ENCODE results near the gene SGTA. TPM values are rescaled to one million over a fixed set of nuclear protein-coding genes. Genes with fewer than 3 reads are reported as not detected.

Gene SGTA
- total and polyA plus RNA-seq, 9 of the 15 experiments (the other 6 are each of a cell fraction or from before 2014, with no cell fraction given): 1.4 to 110 (median 49.9) TPM

DNA sequence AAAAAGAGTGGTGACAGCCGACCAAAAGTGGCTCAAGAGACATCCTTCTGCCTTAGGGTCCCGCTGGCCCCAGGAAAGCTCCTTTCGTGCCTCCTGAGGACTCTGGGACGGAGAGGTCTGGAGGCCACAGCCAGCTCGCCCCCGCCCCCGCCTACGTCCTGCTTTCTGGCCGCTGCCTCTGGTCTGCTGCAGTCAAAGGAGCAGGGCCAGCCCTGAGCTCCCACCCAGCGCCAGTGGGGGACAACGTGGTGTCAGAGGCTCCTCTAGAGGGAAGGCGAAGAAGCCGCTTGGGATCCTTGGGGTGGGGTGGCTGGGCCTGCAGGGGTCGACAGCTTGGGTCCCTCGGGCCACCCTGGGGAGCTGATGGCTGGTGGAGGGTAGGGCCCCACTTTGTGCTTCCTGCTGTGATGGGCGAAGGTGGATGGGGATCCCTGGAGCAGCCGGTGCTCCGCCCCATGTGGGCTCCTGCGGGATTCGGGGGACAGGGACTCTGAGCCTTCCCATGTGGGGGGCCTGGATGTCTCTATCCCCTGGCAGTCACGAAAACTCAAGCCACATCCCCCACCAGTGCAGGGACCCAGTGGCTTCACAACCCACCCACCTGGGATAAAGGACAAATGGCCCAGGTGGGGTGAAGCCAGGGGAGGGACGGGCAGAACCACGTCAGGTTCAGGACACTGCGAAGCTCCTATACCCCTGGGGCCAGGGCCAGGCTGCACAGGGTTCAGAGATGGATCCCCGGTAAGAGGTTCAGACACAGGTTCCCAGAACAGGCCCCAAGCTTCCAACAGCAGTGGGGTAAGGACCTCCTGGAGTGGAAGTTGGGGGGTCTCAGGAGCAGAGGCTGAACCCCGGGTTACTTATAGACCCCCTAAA lies 52.9 kb downstream of the SGTA start (continued):
- TF ChIP-seq, protein P1, sequence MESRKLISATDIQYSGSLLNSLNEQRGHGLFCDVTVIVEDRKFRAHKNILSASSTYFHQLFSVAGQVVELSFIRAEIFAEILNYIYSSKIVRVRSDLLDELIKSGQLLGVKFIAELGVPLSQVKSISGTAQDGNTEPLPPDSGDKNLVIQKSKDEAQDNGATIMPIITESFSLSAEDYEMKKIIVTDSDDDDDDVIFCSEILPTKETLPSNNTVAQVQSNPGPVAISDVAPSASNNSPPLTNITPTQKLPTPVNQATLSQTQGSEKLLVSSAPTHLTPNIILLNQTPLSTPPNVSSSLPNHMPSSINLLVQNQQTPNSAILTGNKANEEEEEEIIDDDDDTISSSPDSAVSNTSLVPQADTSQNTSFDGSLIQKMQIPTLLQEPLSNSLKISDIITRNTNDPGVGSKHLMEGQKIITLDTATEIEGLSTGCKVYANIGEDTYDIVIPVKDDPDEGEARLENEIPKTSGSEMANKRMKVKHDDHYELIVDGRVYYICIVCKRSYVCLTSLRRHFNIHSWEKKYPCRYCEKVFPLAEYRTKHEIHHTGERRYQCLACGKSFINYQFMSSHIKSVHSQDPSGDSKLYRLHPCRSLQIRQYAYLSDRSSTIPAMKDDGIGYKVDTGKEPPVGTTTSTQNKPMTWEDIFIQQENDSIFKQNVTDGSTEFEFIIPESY (CRISPR knock-in tag; IDR thresholded peaks at IDR 0.05): peak; percentile 21; the same call in 1 of the 2 replicates
- TF ChIP-seq HNRNPH1 (optimal IDR thresholded peaks at IDR 0.05; ENCODE audit: low read depth, low read length) (no peak), EZH2 (IDR thresholded peaks at IDR 0.05; ENCODE audit: borderline replicate concordance, low read depth, low read length) (no peak)

GRCh38 chr19:2728783-2729387 lies 54.2 kb downstream of the SGTA start:
- H3K36me3 ChIP-seq (ENCODE audit: control insufficient read depth, insufficient read depth, low read length): peaks cover 26% of the 10 kb centered on the region; the same call in 2 of the 3 replicates
- no peak for DNase-seq (ENCODE audit: extremely low read depth in 1 of 4, low spot score in 3 of 4)
- no peaks in the 10 kb centered on the region for H3K79me2 ChIP-seq (ENCODE audit: control insufficient read depth, insufficient read depth, low read length)
- H3K9me1 ChIP-seq (ENCODE audit: control insufficient read depth, insufficient read depth, low read length): peaks cover 6% of the 10 kb centered on the region
- ChIA-PET POLR2A (interaction anchor here (0.6 to 4.5 kb wide), 4 partner anchors 7 to 382 kb away, joined by 3 to 21 read pairs (median 8); partner anchors contain the start of gene SLC39A3), CTCF (ENCODE audit: low intra/inter-chr PET ratio) (no interaction called here)
- no peak overlapping the region for H2AFZ ChIP-seq (ENCODE audit: low read depth, low read length)
- H3K9ac ChIP-seq (ENCODE audit: insufficient read depth in 1 of 2, low read depth in 2 of 2, low read length in 2 of 2): no peak overlapping the region; a peak in 1 of 4 replicates
- no peak for ATAC-seq
- H3K27ac ChIP-seq (ENCODE audit: extremely low read depth, low read depth, low read length): no peak overlapping the region
- intact Hi-C loops (cut with micrococcal nuclease): no loop called here
- WGBS (ENCODE audit: insufficient coverage, low coverage, missing lambda C conversion rate): 57% methylated on average over 22 of the region's 23 CpGs
- BruUV-seq (replicated peaks): no TSS peak
- peak; percentile 67 for FAIRE-seq
- H3K4me3 ChIP-seq: no peak overlapping the region
- H3K27me3 ChIP-seq (ENCODE audit: control insufficient read depth in 2 of 2, insufficient read depth in 2 of 2, low read length in 2 of 2): peaks cover 2 to 10% of the 10 kb centered on the region in 2 experiments; a peak in 2 of 5 replicates
- in situ Hi-C loops (cut with MboI): no loop called here
- H3K9me3 ChIP-seq (replicated peaks; ENCODE audit: control insufficient read depth, insufficient read depth, low read depth, low read length): no peaks in the 10 kb centered on the region
- no peak overlapping the region for H3K4me2 ChIP-seq (ENCODE audit: insufficient read depth, low read length)
- H4K20me1 ChIP-seq (replicated peaks; ENCODE audit: control insufficient read depth, insufficient read depth, low read length): peaks cover 13% of the 10 kb centered on the region; the same call in 1 of the 2 replicates
- H3K4me1 ChIP-seq (replicated peaks in 1 of 2; ENCODE audit: control insufficient read depth in 2 of 2, insufficient read depth in 2 of 2, low read length in 2 of 2): peaks cover 3 to 50% of the 10 kb centered on the region in 2 experiments
- peak; percentile 91 for TF ChIP-seq RAD51 (IDR thresholded peaks at IDR 0.05; ENCODE audit: borderline replicate concordance, low read depth)
- TF ChIP-seq CBFA2T2 (conservative IDR thresholded peaks at IDR 0.05): peak; percentile 70
- no peak for TF ChIP-seq FOXK1 (CRISPR knock-in tag; IDR thresholded peaks at IDR 0.05; ENCODE audit: borderline replicate concordance)
- TF ChIP-seq ZFP30 (CRISPR knock-in tag; IDR thresholded peaks at IDR 0.05; ENCODE audit: borderline replicate concordance): no peak
- TF ChIP-seq NCOR1 (IDR thresholded peaks at IDR 0.05): no peak
- TF ChIP-seq NR1H2 (CRISPR knock-in tag; IDR thresholded peaks at IDR 0.05): no peak
- peak; percentile 58; the same call in 1 of the 2 replicates for TF ChIP-seq POLR2AphosphoS2 (IDR thresholded peaks at IDR 0.05; ENCODE audit: low read length)
- TF ChIP-seq MBD2 (IDR thresholded peaks at IDR 0.05; ENCODE audit: borderline replicate concordance, low read depth): no peak
- no peak for TF ChIP-seq HDAC6 (IDR thresholded peaks at IDR 0.05; ENCODE audit: low read depth, low read length)
- TF ChIP-seq SAP30 (IDR thresholded peaks at IDR 0.05; ENCODE audit: borderline replicate concordance, insufficient read depth, low read depth, low read length, poor library complexity, severe bottlenecking): no peak
- TF ChIP-seq ID3 (CRISPR knock-in tag; IDR thresholded peaks at IDR 0.05): no peak
- TF ChIP-seq ID3 (tag; IDR thresholded peaks at IDR 0.05): no peak
- TF ChIP-seq ZC3H11A (IDR thresholded peaks at IDR 0.05; ENCODE audit: low read depth, low read length): no peak

Measured in K562 (cell line).